ENCODE measurements around the gene QRICH2. TPM values are rescaled to one million over a fixed set of nuclear protein-coding genes. Genes with fewer than 3 reads are reported as not detected.

The QRICH2 gene
- total and polyA plus RNA-seq, 7 donors = 0.69 to 5.0 (median 2.5) TPM

DNA sequence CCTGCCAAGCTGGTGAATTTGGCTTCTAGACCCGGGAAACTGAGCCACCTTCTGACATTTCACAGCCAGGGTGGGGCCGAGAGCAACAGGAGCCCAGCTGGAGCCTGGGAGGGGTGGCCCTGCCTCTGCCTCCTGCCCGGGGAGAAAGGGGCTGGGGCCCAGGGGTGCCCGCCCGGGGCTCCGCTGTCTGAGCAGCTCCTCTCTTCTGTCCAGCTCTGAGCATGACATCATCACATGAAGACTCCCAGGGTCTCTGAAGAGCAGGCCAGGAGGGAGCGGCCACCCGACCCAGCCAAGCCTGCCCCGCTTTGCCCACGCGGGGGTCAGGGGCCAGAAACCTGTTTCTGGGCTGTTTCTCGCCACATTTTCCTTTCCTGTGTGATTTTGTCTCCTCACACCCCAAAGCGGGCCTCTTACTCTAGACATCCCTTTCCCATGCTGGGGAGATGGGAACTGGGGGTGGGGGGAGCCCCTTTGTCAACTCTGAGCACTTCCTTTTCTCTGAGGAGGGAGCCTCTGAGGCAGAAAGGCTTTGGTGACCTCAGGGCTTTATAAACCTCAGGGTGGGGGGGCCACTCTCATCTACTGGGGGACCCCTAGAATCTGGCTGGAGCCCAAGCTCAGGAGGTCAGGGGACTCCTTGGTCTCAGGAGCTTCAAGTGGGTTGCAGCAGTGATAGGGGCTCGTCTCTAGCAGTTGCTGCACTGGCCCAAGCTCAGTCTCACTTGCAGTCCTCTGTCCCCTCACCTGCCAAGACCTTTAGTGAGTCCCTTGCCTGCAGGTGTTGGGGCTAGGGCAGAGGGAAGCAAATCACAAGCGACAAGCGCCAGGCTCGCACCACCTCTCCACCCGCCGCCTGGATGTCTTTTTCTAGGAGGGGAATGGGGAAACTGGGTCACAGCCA lies 35.3 kb downstream of the QRICH2 start:
- H3K9me3 ChIP-seq = no peaks in the 10 kb centered on the region
- 47 to 58% methylated on average over 19 of the region's 19 CpGs for WGBS, 2 donors
- intact Hi-C loops (cut with DNase I) = no loop called here
- H3K36me3 ChIP-seq = peaks cover 6 to 24% (median 9%) of the 10 kb centered on the region in 4 donors
- DNase-seq = no peak
- peaks cover 0 to 49% (median 43%) of the 10 kb centered on the region in 4 donors for H3K4me1 ChIP-seq
- peak overlapping the region in 1 of 4 donors; percentile 29 for H3K4me3 ChIP-seq
- peak overlapping the region; percentile 15 to 32 (median 23) for H3K27ac ChIP-seq
- TF ChIP-seq, protein P1, sequence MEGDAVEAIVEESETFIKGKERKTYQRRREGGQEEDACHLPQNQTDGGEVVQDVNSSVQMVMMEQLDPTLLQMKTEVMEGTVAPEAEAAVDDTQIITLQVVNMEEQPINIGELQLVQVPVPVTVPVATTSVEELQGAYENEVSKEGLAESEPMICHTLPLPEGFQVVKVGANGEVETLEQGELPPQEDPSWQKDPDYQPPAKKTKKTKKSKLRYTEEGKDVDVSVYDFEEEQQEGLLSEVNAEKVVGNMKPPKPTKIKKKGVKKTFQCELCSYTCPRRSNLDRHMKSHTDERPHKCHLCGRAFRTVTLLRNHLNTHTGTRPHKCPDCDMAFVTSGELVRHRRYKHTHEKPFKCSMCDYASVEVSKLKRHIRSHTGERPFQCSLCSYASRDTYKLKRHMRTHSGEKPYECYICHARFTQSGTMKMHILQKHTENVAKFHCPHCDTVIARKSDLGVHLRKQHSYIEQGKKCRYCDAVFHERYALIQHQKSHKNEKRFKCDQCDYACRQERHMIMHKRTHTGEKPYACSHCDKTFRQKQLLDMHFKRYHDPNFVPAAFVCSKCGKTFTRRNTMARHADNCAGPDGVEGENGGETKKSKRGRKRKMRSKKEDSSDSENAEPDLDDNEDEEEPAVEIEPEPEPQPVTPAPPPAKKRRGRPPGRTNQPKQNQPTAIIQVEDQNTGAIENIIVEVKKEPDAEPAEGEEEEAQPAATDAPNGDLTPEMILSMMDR (IDR thresholded peaks at IDR 0.05) = no peak
- no peak for TF ChIP-seq EP300 (IDR thresholded peaks at IDR 0.05)
- TF ChIP-seq POLR2A (IDR thresholded peaks at IDR 0.05) = no peak
- no peak for TF ChIP-seq POLR2AphosphoS5 (IDR thresholded peaks at IDR 0.05)
- H3K27me3 ChIP-seq = no peaks in the 10 kb centered on the region

DNA sequence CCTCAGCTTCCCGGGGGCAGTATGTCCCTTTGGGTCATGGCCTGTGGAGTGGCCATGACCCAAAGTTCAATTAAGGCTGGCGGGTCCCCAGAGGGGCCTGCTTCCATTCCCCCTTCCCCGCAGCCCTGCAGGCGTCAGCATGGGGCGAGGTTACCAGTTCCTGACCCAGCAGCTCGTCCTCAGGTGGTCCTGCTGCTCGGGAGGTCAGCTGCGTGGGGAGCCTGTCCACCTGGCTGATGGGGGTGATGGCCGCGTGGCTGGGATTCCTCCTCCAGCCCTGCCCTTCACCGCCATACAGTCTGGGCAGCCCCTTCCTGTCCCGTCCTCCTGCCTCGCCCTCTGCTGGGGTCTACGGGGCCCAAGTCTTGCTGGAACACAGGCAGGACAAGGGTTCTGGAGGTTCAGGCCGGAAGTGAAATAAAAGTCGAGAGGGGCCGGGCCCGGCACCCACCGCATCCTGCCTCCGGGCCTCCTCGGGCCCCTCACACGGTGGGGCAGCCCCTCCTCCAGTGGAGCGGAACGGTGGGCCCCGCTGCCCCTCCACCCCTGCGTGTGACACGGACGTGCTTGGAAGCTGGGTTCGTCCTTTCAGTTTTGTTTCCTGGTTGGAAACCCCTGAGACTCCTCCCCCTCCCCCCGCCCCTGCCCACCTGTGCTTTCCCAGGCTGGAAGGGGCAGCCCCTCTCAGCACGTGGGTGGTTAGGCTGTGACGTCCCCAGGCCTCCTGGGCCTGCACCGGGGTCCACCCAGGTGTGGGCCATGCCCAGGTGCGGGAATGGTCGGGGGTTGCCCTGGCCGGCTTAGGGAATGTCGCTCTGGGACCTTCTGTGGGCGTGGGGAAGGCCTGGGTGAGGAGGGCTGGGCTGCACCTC lies 36.2 kb downstream of the QRICH2 start:
- H3K9me3 ChIP-seq = no peaks in the 10 kb centered on the region
- H3K36me3 ChIP-seq = peaks cover 6 to 24% (median 9%) of the 10 kb centered on the region in 4 donors
- DNase-seq = no peak
- peak overlapping the region; percentile 5 to 31 (median 28) for H3K4me3 ChIP-seq
- H3K27ac ChIP-seq = peak overlapping the region; percentile 15 to 32 (median 23)
- peaks cover 0 to 58% (median 51%) of the 10 kb centered on the region in 4 donors for H3K4me1 ChIP-seq
- 4 to 7% methylated on average over 38 of the region's 38 CpGs for WGBS, 2 donors
- peak in 1 of 4 donors; percentile 23 for TF ChIP-seq POLR2AphosphoS5 (IDR thresholded peaks at IDR 0.05)
- TF ChIP-seq, protein P1 (IDR thresholded peaks at IDR 0.05) = no peak
- H3K27me3 ChIP-seq = no peaks in the 10 kb centered on the region
- intact Hi-C loops (cut with DNase I) = no loop called here

DNA sequence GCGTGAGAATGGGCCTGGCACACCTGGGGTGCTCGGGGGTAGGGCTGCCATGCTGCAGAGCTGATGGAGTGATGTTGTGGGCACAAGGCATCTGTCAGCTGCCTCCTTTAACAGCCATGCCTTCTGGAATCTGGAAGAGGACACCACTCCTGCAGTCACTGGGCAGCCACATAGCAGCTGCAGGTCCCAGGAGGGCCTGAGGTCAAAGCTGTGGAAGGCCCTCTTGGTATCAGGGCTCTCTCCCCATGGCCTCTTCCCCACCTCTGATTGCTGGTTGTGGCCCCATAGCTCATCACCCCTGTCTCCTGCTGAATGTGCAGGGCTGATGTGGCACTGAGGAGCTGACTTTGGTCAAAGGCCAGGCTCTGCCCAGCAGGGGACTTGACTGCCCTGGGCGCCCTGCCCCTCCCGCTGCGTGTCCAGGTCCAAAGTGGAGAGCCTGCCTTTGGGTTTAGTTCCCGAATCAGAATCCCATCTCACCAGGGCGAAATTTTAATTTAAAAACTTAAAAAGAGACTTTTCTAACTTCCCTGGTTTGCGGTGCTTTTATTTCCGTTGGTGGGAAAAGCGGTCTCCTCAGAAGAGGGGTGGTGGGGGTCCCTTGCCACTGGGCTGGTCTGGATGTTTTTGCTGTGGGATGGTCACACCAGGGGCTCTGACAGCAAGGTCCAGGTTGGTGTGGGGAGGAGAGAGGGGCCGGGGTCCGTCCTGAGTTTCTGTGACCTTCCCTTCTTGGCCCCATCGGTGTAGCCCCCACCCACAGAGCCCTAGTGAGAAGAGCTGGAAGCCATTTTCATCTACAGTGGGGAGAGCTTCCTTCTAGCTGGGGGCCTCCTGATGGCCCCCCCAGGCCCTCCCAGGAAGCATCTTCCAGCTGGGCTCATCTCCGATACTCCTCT lies 37.1 kb downstream of the QRICH2 start:
- TF ChIP-seq, protein P1 (IDR thresholded peaks at IDR 0.05) = no peak
- no peak for TF ChIP-seq POLR2A (IDR thresholded peaks at IDR 0.05)
- TF ChIP-seq POLR2AphosphoS5 (IDR thresholded peaks at IDR 0.05) = no peak
- no peak for TF ChIP-seq EP300 (IDR thresholded peaks at IDR 0.05)
- no peak for DNase-seq
- no peaks in the 10 kb centered on the region for H3K27me3 ChIP-seq
- peak overlapping the region in 1 of 4 donors; percentile 29 for H3K27ac ChIP-seq
- peaks cover 0 to 67% (median 57%) of the 10 kb centered on the region in 4 donors for H3K4me1 ChIP-seq
- intact Hi-C loops (cut with DNase I) = no loop called here
- H3K4me3 ChIP-seq = peak overlapping the region in 1 of 4 donors; percentile 29
- peaks cover 6 to 24% (median 9%) of the 10 kb centered on the region in 4 donors for H3K36me3 ChIP-seq
- no peaks in the 10 kb centered on the region for H3K9me3 ChIP-seq
- WGBS, 2 donors = 67 to 74% methylated on average over 14 of the region's 14 CpGs

DNA sequence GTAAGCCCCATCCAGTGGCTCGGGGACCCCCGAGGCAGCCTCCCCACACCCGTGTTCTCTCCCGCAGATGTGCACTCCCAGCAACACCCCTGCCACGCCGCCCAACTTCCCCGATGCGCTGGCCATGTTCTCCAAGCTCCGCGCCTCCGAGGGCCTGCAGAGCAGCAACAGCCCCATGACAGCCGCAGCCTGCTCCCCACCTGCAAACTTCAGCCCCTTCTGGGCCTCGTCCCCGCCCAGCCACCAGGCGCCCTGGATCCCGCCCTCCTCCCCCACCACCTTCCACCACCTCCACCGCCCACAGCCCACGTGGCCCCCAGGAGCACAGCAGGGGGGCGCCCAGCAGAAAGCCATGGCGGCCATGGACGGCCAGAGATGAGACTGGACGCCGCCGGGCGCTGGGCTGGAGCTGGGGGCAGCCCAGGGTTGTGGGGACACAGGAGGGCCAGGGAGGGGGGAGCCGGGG lies 37.9 kb downstream of the QRICH2 start:
- WGBS, 2 donors = 77 to 81% methylated on average over 26 of the region's 26 CpGs
- no peaks in the 10 kb centered on the region for H3K27me3 ChIP-seq
- H3K9me3 ChIP-seq = no peaks in the 10 kb centered on the region
- H3K27ac ChIP-seq = no peak overlapping the region
- no peak overlapping the region for H3K4me3 ChIP-seq
- DNase-seq = no peak
- no peak for TF ChIP-seq POLR2A (IDR thresholded peaks at IDR 0.05)
- intact Hi-C loops (cut with DNase I) = no loop called here
- peaks cover 0 to 67% (median 57%) of the 10 kb centered on the region in 4 donors for H3K4me1 ChIP-seq
- peaks cover 6 to 24% (median 9%) of the 10 kb centered on the region in 4 donors for H3K36me3 ChIP-seq
